ENCODE results near the gene FXYD6. TPM values are rescaled to one million over a fixed set of nuclear protein-coding genes. Genes with fewer than 3 reads are reported as not detected.

FXYD6 gene
- total RNA-seq, 4 donors from 2014 or later: 4.8 to 15.9 (median 9.5) TPM

DNA sequence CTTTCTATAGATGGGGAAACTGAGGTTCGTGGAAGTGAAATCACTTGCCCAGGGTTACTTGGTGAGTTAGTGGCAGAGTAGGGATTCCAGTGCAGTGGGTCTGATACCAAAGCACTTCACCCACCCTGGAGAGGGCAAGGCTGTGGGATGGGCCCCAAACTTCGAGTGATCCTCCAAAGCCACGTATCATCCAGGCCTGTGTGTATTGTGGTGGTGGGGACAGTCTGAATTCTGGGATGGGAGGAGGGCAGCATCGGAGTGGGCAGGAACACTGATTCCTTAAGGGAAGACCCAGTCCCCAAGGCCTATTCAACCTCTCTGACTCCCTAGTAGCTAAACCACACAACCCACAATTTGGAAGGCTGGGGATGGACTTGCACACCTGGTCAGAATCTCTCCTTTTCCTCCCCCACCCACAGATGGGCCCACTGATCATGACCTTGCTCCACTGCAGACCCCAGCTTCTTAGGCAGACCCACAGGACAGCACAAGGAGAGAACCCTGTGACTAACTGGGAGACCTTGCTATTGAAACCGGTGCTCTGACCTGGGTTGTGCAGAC is 41.2 kb upstream of the FXYD6 start:
- H3K27me3 ChIP-seq: no peaks in the 10 kb centered on the region
- H3K4me1 ChIP-seq: no peaks in the 10 kb centered on the region
- WGBS: 93% methylated on average over 5 of the region's 5 CpGs
- H3K27ac ChIP-seq: no peak overlapping the region
- no peaks in the 10 kb centered on the region for H3K36me3 ChIP-seq
- H3K9me3 ChIP-seq: no peaks in the 10 kb centered on the region
- H3K4me3 ChIP-seq: no peak overlapping the region
- no peak for TF ChIP-seq EP300 (IDR thresholded peaks at IDR 0.05)
- TF ChIP-seq, protein P1, sequence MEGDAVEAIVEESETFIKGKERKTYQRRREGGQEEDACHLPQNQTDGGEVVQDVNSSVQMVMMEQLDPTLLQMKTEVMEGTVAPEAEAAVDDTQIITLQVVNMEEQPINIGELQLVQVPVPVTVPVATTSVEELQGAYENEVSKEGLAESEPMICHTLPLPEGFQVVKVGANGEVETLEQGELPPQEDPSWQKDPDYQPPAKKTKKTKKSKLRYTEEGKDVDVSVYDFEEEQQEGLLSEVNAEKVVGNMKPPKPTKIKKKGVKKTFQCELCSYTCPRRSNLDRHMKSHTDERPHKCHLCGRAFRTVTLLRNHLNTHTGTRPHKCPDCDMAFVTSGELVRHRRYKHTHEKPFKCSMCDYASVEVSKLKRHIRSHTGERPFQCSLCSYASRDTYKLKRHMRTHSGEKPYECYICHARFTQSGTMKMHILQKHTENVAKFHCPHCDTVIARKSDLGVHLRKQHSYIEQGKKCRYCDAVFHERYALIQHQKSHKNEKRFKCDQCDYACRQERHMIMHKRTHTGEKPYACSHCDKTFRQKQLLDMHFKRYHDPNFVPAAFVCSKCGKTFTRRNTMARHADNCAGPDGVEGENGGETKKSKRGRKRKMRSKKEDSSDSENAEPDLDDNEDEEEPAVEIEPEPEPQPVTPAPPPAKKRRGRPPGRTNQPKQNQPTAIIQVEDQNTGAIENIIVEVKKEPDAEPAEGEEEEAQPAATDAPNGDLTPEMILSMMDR (IDR thresholded peaks at IDR 0.05): no peak
- no peak for TF ChIP-seq POLR2AphosphoS5 (IDR thresholded peaks at IDR 0.05)
- no peak for TF ChIP-seq POLR2A (IDR thresholded peaks at IDR 0.05)
- peak; percentile 34 to 54 for DNase-seq (ENCODE audit: low spot score in 2 of 2)

GRCh38 chr11:117916956-117917355 is 40.5 kb upstream of the FXYD6 start:
- TF ChIP-seq POLR2A (IDR thresholded peaks at IDR 0.05): no peak
- TF ChIP-seq, protein P1 (IDR thresholded peaks at IDR 0.05): no peak
- no peak for TF ChIP-seq POLR2AphosphoS5 (IDR thresholded peaks at IDR 0.05)
- no peak for TF ChIP-seq EP300 (IDR thresholded peaks at IDR 0.05)
- Histone ChIP-seq H3K27ac (no peak overlapping the region), H3K4me3 (no peak overlapping the region), H3K27me3 (peaks cover under 1% of the 10 kb centered on the region), H3K36me3 (no peaks in the 10 kb centered on the region), H3K9me3 (no peaks in the 10 kb centered on the region), H3K4me1 (no peaks in the 10 kb centered on the region)
- peak; percentile 37 to 59 for DNase-seq (ENCODE audit: low spot score in 2 of 2)
- WGBS: 96% methylated on average over 10 of the region's 11 CpGs

- no peak overlapping the region for H3K4me3 ChIP-seq
- TF ChIP-seq POLR2AphosphoS5 (IDR thresholded peaks at IDR 0.05): no peak
- no peak for TF ChIP-seq POLR2A (IDR thresholded peaks at IDR 0.05)
- no peak for TF ChIP-seq EP300 (IDR thresholded peaks at IDR 0.05)
- TF ChIP-seq, protein P1 (IDR thresholded peaks at IDR 0.05): no peak
- WGBS: 88% methylated on average over 9 of the region's 9 CpGs
- DNase-seq (ENCODE audit: low spot score in 2 of 2): peak; percentile 44 to 66
- no peaks in the 10 kb centered on the region for H3K36me3 ChIP-seq
- H3K4me1 ChIP-seq: no peaks in the 10 kb centered on the region
- H3K9me3 ChIP-seq: no peaks in the 10 kb centered on the region
- H3K27me3 ChIP-seq: peaks cover 2% of the 10 kb centered on the region
- H3K27ac ChIP-seq: no peak overlapping the region
These were observed 39.3 kb upstream of the FXYD6 start for GRCh38 chr11:117915672-117916235.

DNA sequence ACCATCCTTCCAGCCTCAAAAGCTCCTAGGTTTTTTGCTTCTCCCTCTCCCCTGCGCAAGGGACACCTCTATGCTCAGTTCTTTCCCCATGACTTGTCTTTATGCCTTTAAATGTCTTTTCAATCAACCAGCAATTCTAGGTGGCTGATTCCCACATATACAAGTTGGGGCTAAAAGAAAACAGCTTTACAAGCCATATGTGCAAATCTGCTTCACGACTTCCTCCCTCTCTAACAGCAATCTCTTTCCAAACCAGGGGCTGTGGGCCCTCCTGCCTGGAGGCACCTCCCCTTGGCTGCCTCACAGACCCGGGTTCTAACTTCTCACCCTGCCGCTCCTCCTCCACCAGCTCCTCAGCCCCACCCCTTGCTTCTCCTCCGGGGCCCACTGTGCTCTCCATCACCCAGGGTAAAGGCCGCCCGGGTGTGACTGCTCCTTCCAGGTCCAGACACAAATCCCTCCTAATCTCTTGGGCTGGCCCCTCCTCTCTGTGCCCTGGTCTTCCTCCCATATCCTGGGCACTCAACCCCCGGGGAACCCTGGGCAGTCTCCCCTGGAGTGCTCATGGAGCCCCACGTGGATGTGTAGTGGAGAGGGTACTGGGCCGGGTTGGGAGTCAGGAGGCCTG is 38.6 kb upstream of the FXYD6 start:
- Histone ChIP-seq H3K9me3 (no peaks in the 10 kb centered on the region), H3K4me3 (no peak overlapping the region), H3K27me3 (peaks cover 2% of the 10 kb centered on the region), H3K4me1 (no peaks in the 10 kb centered on the region), H3K27ac (no peak overlapping the region), H3K36me3 (no peaks in the 10 kb centered on the region)
- WGBS: 63% methylated on average over 10 of the region's 10 CpGs
- TF ChIP-seq, protein P1 (IDR thresholded peaks at IDR 0.05): no peak
- no peak for TF ChIP-seq POLR2A (IDR thresholded peaks at IDR 0.05)
- no peak for TF ChIP-seq EP300 (IDR thresholded peaks at IDR 0.05)
- no peak for TF ChIP-seq POLR2AphosphoS5 (IDR thresholded peaks at IDR 0.05)
- DNase-seq (ENCODE audit: low spot score in 2 of 2): peak; percentile 52 to 71

DNA sequence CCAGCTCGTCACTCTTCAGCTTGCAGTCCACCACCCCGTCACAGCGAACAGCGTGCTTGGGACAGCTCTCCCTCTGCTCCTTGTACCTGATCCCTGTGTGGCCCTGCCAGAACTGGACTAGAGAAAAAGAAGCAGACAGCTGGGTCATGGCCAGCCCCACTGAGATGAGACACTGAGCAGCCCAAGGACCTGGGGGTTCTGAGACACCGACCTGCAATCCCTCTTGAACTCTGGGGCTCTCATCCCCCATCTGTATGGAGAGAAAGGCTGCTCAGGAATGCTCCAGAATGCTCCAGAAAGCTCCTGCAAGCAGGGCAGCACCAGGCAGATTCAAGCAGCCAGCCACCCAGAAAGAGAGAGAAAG is 37.9 kb upstream of the FXYD6 start:
- peaks cover 2% of the 10 kb centered on the region for H3K27me3 ChIP-seq
- no peaks in the 10 kb centered on the region for H3K4me1 ChIP-seq
- no peak for TF ChIP-seq POLR2AphosphoS5 (IDR thresholded peaks at IDR 0.05)
- TF ChIP-seq, protein P1 (IDR thresholded peaks at IDR 0.05): no peak
- no peak for TF ChIP-seq EP300 (IDR thresholded peaks at IDR 0.05)
- no peak for TF ChIP-seq POLR2A (IDR thresholded peaks at IDR 0.05)
- DNase-seq (ENCODE audit: low spot score in 2 of 2): peak in 1 of 2 donors; percentile 65
- no peaks in the 10 kb centered on the region for H3K9me3 ChIP-seq
- no peak overlapping the region for H3K4me3 ChIP-seq
- H3K36me3 ChIP-seq: no peaks in the 10 kb centered on the region
- WGBS: 79% methylated on average over 5 of the region's 5 CpGs
- no peak overlapping the region for H3K27ac ChIP-seq
